Glutamatergic neuron (in vitro differentiated cells): ENCODE data around the gene CCDC85A. TPM values are rescaled to one million over a fixed set of nuclear protein-coding genes. Genes with fewer than 3 reads are reported as not detected.
"Not testable (repeated sequence)": the region's sequence is repeated elsewhere in the genome, so short reads cannot be mapped to it uniquely, and the experiment has no call there.

Source experiments
- DNase-seq: peaks from one replicate; pipeline ENCODE4 v3.0.0; 2022
- H3K27ac Mint-ChIP-seq: one replicate; pipeline ENCODE4 v1.8.0; 2020; ENCODE audit warnings: mild to moderate bottlenecking, mixed read lengths, inconsistent platforms; ENCODE audit not compliant: unreplicated experiment
- H3K27me3 Mint-ChIP-seq: one replicate; pipeline ENCODE4 v1.8.0; 2020; ENCODE audit warnings: mild to moderate bottlenecking, moderate library complexity, mixed read lengths, inconsistent platforms; ENCODE audit not compliant: unreplicated experiment
- H3K36me3 Mint-ChIP-seq: one replicate; pipeline ENCODE4 v1.8.0; 2020; ENCODE audit warnings: mild to moderate bottlenecking, mixed read lengths, inconsistent platforms; ENCODE audit not compliant: unreplicated experiment
- H3K4me1 Mint-ChIP-seq: one replicate; pipeline ENCODE4 v1.8.0; 2020; ENCODE audit warnings: mild to moderate bottlenecking, low read depth, mixed read lengths, inconsistent platforms; ENCODE audit not compliant: unreplicated experiment
- H3K4me3 Mint-ChIP-seq: one replicate; pipeline ENCODE4 v1.8.0; 2020; ENCODE audit warnings: mild to moderate bottlenecking, mixed read lengths, inconsistent platforms; ENCODE audit not compliant: unreplicated experiment
- H3K9me3 Mint-ChIP-seq: one replicate; pipeline ENCODE4 v1.8.0; 2020; ENCODE audit warnings: mild to moderate bottlenecking, moderate library complexity, mixed read lengths, inconsistent platforms; ENCODE audit not compliant: unreplicated experiment
- long read RNA-seq: library from polyadenylated mRNA; unstranded; transcript quantifications from one replicate; pipeline ENCODE4 v2.0.0, GENCODE V29; 2020; ENCODE audit not compliant: unreplicated experiment
- total RNA-seq: library from RNA; stranded (reverse); fragmentation: NEBNext Ultra II Directional; extraction: Animal tissue kit (Norgen Biotek cat#: 25700); gene quantifications from one replicate; pipeline ENCODE4 v1.2.1, GENCODE V29; 2021; ENCODE audit not compliant: unreplicated experiment
- TF ChIP-seq, protein P1 (sequence below): fragments of 200-600 bp; sonication (generic); IDR thresholded peaks from one replicate; pipeline ENCODE4 v1.5.0; 2021; ENCODE audit not compliant: partially characterized antibody, unreplicated experiment

The CCDC85A gene
- 12.1 TPM for total RNA-seq
- long read RNA-seq, partial matches to known transcripts: 0 of 3 reads
- long read RNA-seq, other reads (novel, unspliced or antisense): 3 of 3 reads

GRCh38 chr2:56183643-56184499 lies at the start of gene CCDC85A:
Gene CCDC85A, plus strand, starts transcription at chr2:56183990. Its CDS starts 635 bp downstream, at chr2:56184625.
- Mint-ChIP-seq H3K9me3 (peaks cover 14% of the 10 kb centered on the region), H3K4me3 (peak within 1 kb of the TSS; percentile 81), H3K27me3 (peaks cover 21% of the 10 kb centered on the region), H3K27ac (peak within 1 kb of the TSS; percentile 77), H3K36me3 (peaks cover 18% of the 10 kb centered on the region), H3K4me1 (peaks cover 14% of the 10 kb centered on the region)
- peak; percentile 95 for DNase-seq
- TF ChIP-seq, protein P1, sequence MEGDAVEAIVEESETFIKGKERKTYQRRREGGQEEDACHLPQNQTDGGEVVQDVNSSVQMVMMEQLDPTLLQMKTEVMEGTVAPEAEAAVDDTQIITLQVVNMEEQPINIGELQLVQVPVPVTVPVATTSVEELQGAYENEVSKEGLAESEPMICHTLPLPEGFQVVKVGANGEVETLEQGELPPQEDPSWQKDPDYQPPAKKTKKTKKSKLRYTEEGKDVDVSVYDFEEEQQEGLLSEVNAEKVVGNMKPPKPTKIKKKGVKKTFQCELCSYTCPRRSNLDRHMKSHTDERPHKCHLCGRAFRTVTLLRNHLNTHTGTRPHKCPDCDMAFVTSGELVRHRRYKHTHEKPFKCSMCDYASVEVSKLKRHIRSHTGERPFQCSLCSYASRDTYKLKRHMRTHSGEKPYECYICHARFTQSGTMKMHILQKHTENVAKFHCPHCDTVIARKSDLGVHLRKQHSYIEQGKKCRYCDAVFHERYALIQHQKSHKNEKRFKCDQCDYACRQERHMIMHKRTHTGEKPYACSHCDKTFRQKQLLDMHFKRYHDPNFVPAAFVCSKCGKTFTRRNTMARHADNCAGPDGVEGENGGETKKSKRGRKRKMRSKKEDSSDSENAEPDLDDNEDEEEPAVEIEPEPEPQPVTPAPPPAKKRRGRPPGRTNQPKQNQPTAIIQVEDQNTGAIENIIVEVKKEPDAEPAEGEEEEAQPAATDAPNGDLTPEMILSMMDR: peak; percentile 95

DNA sequence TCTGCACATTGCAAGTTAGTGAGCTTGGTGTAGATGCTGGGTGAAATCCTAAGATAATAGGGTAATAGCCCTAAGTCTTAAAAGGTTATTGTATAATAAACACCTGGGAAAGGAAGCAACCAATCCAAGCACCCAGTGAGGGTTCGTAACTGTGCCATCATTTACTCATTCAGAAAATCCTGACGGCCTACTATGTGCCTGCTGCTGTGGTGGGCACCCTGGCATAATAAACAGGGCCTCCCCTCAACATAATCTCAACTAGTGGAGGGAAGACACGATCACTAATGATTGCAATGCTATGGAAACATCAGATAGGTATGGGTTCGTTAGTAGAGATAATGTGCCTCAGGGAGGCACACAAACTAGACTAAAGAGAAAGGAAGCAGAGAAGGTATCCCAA lies 48.9 kb upstream of the CCDC85A start:
- peaks cover 21% of the 10 kb centered on the region for H3K4me1 Mint-ChIP-seq
- no peak overlapping the region for H3K27ac Mint-ChIP-seq
- TF ChIP-seq, protein P1: no peak
- H3K9me3 Mint-ChIP-seq: peaks cover 4% of the 10 kb centered on the region
- H3K4me3 Mint-ChIP-seq: no peak overlapping the region
- H3K27me3 Mint-ChIP-seq: no peaks in the 10 kb centered on the region
- H3K36me3 Mint-ChIP-seq: no peaks in the 10 kb centered on the region
- no peak for DNase-seq

DNA sequence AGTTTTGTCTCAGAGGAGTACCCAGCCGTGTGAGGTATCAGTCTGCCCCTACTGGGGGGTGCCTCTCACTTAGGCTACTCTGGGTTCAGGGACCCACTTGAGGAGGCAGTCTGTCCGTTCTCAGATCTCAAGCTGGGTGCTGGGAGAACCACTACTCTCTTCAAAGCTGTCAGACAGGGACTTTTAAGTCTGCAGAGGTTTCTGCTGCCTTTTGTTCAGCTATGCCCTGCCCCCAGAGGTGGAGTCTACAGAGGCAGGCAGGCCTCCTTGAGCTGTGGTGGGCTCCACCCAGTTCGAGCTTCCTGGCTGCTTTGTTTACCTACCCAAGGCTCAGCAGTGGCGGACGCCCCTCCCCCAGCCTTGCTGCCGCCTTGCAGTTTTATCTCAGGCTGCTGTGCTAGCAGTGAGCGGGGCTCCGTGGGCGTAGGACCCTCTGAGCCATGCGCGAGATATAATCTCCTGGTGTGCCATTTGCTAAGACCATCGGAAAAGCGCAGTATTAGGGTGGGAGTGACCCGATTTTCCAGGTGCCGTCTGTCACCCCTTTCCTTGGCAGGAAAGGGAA lies 41.2 kb upstream of the CCDC85A start:
- not testable (repeated sequence) for H3K4me1 Mint-ChIP-seq, DNase-seq, H3K27me3 Mint-ChIP-seq, H3K4me3 Mint-ChIP-seq, H3K27ac Mint-ChIP-seq, H3K9me3 Mint-ChIP-seq
- H3K36me3 Mint-ChIP-seq: peaks cover 11% of the 10 kb centered on the region

GRCh38 chr2:56147907-56148306 lies 35.9 kb upstream of the CCDC85A start:
- Mint-ChIP-seq H3K27me3 (no peaks in the 10 kb centered on the region), H3K9me3 (peaks cover 2% of the 10 kb centered on the region), H3K4me3 (no peak overlapping the region), H3K27ac (no peak overlapping the region), H3K36me3 (peaks cover 11% of the 10 kb centered on the region), H3K4me1 (no peaks in the 10 kb centered on the region)
- no peak for DNase-seq
- TF ChIP-seq, protein P1: no peak

DNA sequence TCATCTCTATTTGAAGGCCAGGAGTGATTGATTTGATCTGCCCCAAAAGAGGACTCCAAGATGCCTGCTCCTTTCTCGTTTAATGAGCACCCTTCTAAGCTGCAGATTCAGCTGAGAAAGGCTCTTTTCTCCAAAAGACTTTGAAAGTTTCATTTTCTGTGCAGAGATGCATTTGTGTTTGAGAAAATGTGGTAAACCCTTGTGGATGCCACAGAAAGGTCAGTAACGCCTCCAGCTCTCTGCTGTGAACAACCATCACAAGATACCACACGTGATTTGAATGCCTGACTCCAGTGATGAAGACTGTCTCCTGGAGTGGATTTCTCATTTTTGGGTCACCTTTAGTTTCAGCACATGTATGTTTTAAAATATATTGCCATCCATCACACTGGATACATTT lies 35.0 kb upstream of the CCDC85A start:
- Mint-ChIP-seq H3K9me3 (peaks cover 2% of the 10 kb centered on the region), H3K27ac (no peak overlapping the region), H3K4me1 (no peaks in the 10 kb centered on the region), H3K4me3 (no peak overlapping the region), H3K36me3 (peaks cover 2% of the 10 kb centered on the region), H3K27me3 (no peaks in the 10 kb centered on the region)
- DNase-seq: no peak
- TF ChIP-seq, protein P1: no peak
